Erythroblast (primary cell): ENCODE measurements around the gene FXYD7.

Source experiments
- DNase-seq, 2 experiments: peaks; one replicate each; lab custom pipeline; 2025; lab: John Stamatoyannopoulos, UW
- GATA1 ChIP-seq: IDR thresholded peaks from 2 replicates; pipeline ENCODE4 v1.6.1; 2011; ENCODE audit warnings: low read depth, mild to moderate bottlenecking, control low read depth, low read length, moderate library complexity
- POLR2A ChIP-seq: IDR thresholded peaks from 2 replicates; pipeline ENCODE4 v1.6.1; 2011; ENCODE audit warnings: mild to moderate bottlenecking, low read length

FXYD7 gene

GRCh38 chr19:35165200-35166058 lies 22.4 kb downstream of the FXYD7 start:
- no peak for DNase-seq
- TF ChIP-seq GATA1 (no peak), POLR2A (no peak)

GRCh38 chr19:35166100-35167063 lies 23.3 kb downstream of the FXYD7 start:
- TF ChIP-seq POLR2A (no peak), GATA1 (no peak)
- no peak for DNase-seq

GRCh38 chr19:35167251-35168119 lies 24.4 kb downstream of the FXYD7 start:
- no peak for TF ChIP-seq POLR2A
- TF ChIP-seq GATA1, result no peak
- no peak for DNase-seq

- TF ChIP-seq GATA1, result no peak
- no peak for TF ChIP-seq POLR2A
- no peak for DNase-seq
These were observed 25.1 kb downstream of the FXYD7 start for GRCh38 chr19:35168196-35168595.

- DNase-seq, result no peak
- TF ChIP-seq POLR2A, result no peak
- no peak for TF ChIP-seq GATA1
These were observed 26.4 kb downstream of the FXYD7 start for GRCh38 chr19:35169221-35169995.

GRCh38 chr19:35170359-35171061 lies 27.5 kb downstream of the FXYD7 start:
- no peak for DNase-seq

GRCh38 chr19:35171730-35172129 lies 28.7 kb downstream of the FXYD7 start:
- no peak for DNase-seq
- TF ChIP-seq POLR2A (no peak), GATA1 (no peak)

More at GRCh38 chr19:35170359-35171061, 27.5 kb downstream of the FXYD7 start:
- TF ChIP-seq POLR2A (peak; percentile 19), GATA1 (no peak)

GRCh38 chr19:35174226-35174625 lies 31.2 kb downstream of the FXYD7 start:
- TF ChIP-seq GATA1 (no peak), POLR2A (no peak)
- DNase-seq, result no peak

GRCh38 chr19:35176181-35176570 lies 33.1 kb downstream of the FXYD7 start:
- no peak for DNase-seq
- TF ChIP-seq POLR2A, result no peak
- TF ChIP-seq GATA1, result no peak

GRCh38 chr19:35177377-35178274 lies 34.6 kb downstream of the FXYD7 start:
- no peak for TF ChIP-seq GATA1
- no peak for TF ChIP-seq POLR2A
- DNase-seq, result peak in 1 of 2 experiments; percentile 25

- DNase-seq, result no peak
- TF ChIP-seq GATA1, result no peak
- TF ChIP-seq POLR2A, result no peak
These were observed 35.6 kb downstream of the FXYD7 start for GRCh38 chr19:35178701-35179100.
